Measurements from ENCODE around the gene KCNJ2.

The KCNJ2 gene

DNA sequence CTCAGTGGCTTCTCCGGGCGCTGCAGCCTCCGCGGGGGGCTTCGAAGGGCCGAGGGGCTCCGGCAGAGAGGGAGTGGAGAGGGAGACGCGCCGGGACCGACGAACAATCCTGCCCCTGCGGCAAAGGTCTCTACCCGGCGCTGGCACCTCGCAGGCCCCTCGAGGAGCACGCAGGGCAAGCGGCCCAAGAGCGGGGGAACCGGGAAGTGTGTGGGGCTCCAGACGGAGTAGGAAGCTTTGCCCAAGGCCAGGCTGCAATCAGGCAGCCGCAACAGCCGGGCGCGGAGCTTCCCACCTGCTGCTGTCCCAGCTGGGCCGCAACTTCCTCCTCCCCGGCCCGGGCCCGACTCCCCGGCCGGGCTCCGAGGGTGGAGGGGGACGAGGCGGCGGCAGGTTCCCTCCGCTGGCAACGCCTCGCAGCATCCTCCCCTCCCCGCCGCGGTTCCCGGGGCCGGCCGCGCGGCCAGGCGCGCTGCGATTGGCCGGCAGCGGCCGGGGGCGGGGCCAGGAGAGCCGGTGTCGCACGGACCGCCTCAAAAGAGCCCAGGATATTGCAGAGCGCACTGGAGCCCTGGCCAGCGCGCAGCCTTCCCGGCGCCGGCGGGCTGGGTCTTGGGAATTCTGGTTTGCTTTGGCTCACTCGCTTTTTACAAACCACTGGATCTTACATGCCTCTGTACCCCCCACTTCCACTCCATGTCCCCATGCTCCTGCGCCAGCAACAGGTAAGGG lies at the start of gene KCNJ2:
Gene KCNJ2 (plus strand): TSS at position 556 of the 732 bp plus-strand sequence. CDS start 5,508 bp downstream, outside the sequence.
- DNase-seq (ENCODE audit: low read depth in 2 of 2), result peak in 1 of 2 donors; percentile 46

DNA sequence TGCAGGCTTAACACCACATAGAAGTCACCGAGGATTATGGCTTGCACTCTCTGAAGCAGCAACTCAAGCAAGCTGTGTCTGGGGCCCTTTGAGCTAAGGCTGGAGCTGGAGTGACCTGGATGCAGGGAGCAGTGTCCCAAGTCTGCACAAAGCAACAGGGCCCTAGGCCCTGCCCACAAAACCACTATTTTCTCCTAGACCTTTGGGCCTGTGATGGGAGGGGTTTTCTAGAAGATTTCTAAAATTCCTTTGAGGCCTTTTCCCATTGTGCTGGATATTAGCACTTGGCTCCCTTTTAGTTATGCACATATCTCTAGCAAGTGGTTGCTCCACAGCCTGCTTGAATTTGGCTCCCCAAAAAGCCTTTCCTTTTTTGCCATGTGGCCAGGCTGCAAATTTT lies 49.8 kb upstream of the KCNJ2 start:
- DNase-seq (ENCODE audit: low read depth in 2 of 2), result no peak

DNA sequence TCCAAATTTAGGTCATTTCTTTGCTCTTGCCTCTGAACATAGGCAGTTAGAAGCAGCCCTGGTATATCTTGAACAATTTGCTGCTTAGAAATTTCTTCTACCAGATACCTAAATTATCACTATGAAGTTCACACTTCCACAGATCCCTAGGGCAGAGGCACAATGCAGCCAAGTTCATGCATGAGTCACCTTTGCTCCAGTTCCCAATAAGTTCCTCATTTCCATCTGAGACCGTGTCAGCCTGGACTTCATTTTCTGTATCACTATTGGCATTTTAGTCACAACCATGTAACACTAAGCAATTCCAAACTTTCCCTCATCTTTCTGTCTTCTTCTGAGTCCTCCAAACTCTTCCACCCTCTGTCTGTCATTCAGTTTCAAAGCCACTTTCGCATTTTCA lies 49.3 kb upstream of the KCNJ2 start:
- no peak for DNase-seq (ENCODE audit: low read depth in 2 of 2)

DNA sequence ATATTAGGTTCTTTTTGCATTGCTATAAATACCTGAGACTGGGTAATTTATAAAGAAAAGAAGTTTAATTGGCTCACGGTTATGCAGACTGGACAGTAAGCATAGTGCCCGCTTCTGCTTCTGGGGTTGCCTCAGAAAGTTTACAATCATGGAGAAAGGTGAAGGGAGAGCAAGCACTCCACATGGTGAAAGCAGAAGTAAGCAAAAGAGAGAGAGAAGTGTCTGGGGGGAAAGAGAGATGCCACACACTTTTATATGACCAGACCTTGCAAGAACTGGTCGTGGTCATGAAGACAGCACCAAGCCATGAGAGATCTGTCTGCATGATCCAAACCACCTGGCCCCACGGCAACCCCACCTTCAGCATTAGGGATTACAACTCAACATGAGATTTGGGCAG lies 48.9 kb upstream of the KCNJ2 start:
- no peak for DNase-seq (ENCODE audit: low read depth in 2 of 2)

DNA sequence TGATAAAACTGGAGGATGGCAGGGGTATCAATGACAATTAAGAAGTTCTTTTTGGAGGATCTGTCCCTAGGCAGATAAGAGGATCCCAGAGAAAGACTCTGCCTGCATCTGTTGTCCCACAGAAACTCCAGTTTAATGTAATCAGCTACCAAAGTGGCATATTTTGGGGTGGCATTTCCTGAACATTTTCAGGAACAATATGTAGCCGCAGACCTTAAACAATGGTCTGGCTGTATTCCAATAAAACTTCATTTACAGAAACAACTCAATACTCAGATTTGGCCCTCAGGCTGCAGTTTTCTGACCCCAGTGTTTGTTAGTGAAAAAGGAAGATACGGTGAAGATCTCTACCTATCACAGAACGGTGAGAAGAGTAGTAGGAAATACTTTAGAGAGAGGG lies 48.2 kb upstream of the KCNJ2 start:
- DNase-seq (ENCODE audit: low read depth in 2 of 2), result no peak

DNA sequence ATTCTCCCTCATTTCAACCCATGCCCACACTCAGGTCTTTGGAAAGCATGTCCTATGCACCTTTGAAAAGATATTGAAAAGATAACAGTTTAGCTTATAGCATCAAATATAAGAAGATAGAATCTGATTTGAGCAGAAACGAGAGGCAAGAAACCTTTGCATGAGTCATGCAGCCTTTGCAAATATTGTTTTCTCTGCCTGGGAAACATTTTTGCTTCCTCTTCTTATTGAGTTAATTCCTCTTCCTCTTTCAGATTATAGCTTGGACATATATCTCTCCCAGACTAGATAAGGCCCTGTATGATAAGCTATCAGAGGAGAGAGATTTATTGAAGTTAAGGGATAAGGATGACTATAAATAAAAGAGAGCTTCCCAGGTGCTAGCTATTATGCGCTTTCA lies 46.1 kb upstream of the KCNJ2 start:
- no peak for DNase-seq (ENCODE audit: low read depth in 2 of 2)

DNA sequence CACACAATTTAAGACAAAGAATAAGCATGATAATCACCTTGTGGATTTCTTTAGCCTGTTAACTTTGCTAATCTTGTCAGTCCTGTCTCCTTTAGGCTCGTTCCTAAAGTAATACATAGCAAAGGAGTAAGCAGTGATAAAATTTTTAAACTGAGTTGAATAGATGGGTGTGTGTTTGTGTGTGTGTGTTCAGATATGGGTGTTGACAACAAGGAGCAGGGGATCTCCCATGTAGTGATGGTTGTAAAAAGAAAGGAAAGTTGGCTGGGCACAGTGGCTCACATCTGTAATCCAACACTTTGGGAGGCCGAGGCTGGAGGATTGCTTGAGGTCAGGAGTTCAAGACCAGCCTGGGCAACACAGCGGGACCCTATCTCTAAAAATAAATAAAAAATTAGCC lies 44.6 kb upstream of the KCNJ2 start:
- no peak for DNase-seq (ENCODE audit: low read depth in 2 of 2)

DNA sequence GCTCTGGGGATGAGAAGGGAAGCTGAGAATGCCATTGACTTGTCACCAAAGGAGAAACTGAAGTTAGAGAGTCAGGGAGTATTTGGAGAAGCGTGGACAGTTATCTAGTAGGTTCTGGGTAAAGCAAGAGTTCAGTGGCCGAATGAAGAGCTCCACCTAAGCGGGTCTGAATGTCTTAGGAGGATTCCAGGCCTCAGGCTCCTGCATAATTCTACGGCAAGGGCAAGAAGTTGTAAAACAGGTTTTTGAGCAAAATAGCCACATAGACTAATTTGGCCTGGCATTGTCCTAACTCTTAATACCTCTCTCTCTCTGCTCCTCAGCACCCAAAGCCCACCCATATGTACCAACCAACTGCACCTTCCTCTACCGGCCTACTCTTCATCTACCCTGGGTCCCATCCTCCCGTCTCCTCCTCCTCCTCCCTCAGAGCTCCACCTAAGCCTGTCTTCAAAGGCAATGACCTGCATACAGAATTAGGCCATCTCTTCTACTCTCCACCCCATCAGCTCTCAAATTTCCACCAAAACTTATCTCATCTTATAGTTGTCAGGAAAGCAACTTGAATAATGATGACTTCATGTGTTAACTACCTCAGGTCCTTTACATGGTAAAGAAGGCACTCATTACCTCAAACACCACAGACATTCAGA lies 42.0 kb upstream of the KCNJ2 start:
- DNase-seq (ENCODE audit: low read depth in 2 of 2), result no peak

DNA sequence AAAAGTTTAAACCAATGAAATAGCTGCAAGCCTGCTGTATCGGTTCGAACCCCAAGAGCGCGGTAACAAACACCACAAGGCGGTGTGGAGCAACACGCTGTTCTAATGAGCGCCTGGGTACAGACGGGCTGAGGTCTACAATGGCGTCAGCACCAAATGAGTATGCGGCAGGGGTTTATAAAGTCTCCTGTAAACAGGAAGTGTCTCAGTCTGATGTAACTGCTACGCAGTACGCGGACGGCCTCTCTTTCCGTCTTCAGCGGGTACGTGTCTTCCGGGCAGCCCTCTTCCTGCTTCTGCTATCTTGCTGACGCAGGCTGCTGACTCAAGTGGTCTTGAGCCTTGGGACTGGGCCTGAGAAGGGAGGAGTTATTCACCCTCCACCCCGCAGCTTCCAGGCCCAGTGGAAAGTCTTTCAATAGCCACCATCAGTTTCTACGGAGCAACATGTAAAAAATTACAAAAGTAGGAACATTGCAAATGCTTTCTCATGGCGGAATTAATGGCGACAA lies 40.5 kb upstream of the KCNJ2 start:
- DNase-seq (ENCODE audit: low read depth in 2 of 2), result no peak

DNA sequence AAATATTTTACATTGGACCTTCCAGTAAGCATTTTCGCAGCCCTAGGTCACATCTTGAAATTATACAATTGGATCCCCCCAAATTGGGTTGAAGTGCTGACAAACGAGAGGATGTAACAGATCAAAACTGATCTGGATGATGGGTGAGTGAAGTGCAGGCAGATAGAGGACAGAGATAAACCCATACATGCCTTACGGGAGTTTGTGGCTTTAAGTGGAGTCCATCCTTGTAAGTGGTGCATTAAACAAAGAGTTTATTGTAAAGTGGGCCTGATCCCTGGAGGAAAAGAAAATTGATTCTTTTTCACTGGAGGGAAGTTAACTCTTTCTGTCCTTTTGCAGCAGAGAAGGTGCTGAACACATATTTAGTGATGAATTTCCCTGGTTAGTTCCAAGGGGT lies 39.0 kb upstream of the KCNJ2 start:
- no peak for DNase-seq (ENCODE audit: low read depth in 2 of 2)

DNA sequence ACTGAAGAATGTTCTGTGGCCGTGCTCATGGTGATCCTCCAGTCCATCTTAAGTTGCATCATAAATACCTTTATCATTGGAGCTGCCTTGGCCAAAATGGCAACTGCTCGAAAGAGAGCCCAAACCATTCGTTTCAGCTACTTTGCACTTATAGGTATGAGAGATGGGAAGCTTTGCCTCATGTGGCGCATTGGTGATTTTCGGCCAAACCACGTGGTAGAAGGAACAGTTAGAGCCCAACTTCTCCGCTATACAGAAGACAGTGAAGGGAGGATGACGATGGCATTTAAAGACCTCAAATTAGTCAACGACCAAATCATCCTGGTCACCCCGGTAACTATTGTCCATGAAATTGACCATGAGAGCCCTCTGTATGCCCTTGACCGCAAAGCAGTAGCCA lies 36.8 kb upstream of the KCNJ2 start:
- DNase-seq (ENCODE audit: low read depth in 2 of 2), result no peak

DNA sequence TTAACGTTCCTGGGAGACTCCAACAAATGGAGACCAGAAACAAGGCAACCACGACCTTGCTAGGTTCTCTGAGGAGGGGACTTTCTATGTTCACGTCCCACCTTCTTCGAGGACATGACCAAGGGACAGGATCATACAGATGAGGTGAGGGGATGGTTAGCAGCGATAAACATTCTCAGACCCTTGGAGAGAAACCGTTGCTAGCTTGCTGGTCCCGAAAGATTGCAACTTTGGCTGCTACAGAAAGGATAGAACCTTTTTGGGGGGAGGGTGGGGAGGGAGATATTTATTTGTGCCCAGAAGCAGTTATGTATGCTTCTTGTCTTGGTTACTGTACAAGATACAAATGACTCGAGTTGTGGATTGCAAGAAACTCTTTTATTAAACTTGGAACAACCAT lies 35.3 kb upstream of the KCNJ2 start:
- DNase-seq (ENCODE audit: low read depth in 2 of 2), result no peak

DNA sequence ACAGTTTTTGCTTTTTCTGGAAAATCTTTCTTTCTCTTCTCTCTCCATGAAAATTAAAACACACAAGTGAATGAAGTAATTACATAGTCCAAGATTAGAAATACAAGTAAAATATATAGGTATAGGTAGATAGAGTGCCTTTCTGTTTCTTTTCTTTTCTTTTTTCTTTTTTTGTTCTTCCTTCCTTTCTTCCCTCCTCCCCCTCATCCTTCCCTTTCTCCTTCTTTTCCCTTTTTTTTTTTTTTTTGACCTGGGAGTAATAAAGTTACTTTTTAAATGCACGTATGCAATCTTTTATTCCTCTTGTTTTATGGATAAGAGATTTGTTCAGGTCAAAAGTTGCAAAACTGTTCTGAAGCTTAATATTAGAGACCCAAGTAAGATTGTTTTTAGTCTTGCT lies 34.6 kb upstream of the KCNJ2 start:
- DNase-seq (ENCODE audit: low read depth in 2 of 2), result no peak

DNA sequence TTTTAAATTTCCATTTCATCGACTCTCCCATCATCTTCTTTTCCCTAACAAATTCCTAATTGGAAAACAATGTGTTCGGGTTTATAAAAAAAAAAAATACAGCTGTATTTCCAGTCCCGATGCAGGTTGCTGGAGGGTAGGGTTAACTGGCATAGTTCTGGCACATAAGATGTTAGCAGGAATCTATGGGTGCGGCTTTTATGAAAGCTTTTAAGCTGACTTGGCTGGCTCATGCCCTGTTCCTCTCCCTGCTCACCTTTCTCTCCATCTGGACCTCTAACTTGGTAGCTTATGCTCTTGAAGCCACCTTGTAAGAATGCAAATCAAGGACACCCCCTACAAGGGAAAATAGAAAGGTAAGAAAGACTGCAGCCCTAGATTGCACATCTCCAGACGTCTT lies 33.2 kb upstream of the KCNJ2 start:
- no peak for DNase-seq (ENCODE audit: low read depth in 2 of 2)

DNA sequence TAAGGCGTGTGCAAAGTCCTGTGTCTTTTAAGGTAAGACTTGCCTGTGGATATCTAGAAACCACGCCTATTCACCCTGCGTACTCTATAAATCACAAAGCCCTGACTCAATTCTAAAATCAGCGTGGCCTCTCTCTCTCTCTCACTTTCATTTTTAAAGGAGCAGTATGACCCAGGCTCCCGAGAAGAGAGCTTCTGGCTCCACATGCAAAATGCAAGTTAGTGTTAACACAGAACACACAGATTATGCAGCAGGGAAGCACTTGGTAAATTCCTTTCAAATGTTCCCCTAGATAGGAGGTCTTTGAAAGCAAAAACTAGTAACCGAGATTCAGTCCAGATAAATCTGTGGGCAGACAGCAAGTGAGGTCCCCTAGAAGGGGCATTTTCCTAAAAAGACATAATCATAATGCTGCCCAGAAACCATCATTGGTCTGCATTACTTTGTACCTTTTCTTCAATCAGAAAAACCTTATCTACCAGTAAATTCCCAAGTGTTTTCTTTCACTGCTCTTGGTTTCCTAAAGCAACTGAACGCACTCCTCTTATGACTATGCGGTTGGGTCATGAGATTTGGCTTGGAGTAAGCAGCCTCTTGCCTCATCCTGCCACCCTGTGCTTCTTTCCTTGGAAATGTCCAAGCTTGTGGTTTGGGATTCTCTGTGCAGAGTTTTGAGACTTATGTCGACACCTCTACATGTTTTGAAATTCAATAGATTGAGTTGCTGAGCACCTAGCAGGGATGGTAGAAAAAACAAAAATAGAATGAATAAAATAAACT lies 31.7 kb upstream of the KCNJ2 start:
- DNase-seq (ENCODE audit: low read depth in 2 of 2), result no peak

DNA sequence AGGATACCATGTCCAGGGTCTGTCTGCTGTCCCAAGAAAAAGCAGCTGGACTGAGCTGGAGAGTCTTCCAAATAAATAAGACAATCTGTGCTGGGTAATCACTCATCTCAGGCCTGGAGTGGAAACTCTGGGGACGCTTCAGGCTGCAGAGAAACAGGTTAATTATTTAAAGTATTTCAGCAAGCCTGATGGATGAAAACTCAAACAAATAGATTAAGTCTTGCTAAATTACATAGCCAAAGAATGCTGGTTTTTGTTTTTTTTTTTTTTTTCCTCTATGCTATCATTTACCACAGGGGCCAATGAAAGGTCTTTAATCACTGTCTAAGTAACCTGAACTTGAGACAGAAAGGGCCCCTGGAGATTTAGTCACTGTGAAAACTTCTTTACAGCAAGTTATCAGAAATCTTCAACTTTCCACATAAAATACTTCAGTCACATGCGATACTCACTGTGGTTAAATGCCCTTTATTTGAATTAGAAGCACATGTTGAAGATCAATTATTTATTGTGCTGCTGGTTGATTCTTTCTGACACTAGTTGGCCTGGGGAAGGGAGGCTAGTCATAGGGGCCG lies 31.0 kb upstream of the KCNJ2 start:
- no peak for DNase-seq (ENCODE audit: low read depth in 2 of 2)

DNA sequence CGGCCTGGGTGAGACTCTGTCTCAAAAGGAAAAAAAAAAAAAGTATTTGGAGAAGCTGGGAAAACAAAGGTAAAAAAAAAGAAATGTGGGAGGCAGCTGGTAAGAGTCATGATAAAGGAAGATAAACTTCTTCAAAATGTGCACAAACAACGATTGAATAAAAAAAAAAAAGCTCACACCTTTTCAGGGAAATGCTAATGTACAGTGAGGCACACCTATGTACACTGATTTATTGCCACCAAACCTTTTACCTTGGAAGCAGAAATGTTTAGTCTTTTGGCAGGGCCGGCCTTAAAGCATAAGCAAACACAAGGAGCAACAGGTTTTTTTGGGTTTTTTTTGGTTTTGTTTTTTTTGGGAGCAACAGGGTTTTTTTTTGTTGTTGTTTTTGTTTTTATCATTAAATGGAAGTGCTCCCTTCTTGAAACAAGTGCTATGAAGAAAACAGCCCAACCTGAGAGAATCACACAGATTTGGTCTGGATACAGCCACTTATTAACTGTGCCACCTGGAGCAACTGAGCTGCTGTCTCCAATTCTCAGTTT lies 29.8 kb upstream of the KCNJ2 start:
- no peak for DNase-seq (ENCODE audit: low read depth in 2 of 2)

DNA sequence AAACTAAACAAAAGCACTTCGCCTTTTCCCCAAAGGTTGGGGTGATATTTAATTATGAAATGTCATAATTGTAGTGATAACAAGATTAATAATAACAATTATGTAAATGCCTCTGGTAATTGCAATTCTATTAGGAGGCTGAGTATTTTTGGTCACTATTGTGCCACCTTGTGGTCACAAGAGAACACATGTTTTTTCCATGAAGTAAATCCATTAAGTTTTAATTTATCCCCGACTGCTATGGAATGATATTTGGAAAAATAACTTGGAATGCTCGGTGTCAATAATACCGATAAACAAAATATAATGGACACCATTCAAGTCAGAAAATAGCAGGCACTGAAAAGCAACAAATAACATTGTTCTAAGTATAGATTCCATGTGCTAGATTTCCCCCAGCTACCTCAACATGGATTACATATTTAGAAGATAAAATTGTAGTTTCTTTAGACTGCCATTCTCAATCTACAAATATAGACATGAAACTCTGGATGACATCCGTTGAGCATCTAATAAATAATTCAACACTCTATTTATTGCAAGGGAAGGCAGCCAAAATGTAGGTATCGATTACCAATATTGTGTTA lies 25.0 kb upstream of the KCNJ2 start:
- DNase-seq (ENCODE audit: low read depth in 2 of 2), result no peak

DNA sequence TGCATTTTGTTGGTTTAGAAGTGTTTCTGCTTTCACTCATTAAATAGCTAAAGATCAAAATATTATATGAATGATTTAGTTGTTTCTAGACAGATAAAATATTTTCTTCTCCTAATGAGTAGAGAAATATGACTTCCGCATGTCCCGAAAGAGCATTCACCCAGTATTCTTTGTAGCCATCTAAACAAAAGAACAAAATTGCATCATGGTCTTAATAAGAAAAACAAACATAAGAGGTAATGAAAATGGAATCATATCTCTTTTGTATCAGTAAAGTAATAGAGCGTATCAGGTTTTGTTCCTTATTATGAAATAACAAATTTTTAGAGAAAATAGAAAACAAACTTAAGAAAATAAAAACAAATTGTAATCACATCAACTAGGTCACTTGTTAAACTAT lies 16.1 kb upstream of the KCNJ2 start:
- DNase-seq (ENCODE audit: low read depth in 2 of 2), result no peak

DNA sequence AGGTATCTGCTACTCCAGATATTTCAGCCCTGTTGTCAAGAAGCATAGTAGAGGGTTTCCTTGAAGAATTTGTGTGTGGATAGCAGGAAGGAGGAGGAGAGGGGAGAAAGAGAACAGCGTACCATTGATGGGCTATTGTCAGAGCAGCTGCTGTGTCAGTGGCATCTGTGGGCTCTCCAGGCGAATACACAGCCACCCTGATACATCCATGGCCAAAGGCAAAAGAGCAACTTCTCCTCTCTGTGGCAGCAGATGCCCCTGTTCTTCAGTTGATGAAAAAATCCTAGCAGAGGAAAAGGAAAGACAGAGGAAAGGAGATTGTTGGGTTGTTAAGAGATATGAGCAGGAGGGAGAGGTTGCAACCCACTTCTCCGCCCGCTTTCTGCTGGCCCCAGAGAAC lies 12.2 kb upstream of the KCNJ2 start:
- DNase-seq (ENCODE audit: low read depth in 2 of 2), result no peak

DNA sequence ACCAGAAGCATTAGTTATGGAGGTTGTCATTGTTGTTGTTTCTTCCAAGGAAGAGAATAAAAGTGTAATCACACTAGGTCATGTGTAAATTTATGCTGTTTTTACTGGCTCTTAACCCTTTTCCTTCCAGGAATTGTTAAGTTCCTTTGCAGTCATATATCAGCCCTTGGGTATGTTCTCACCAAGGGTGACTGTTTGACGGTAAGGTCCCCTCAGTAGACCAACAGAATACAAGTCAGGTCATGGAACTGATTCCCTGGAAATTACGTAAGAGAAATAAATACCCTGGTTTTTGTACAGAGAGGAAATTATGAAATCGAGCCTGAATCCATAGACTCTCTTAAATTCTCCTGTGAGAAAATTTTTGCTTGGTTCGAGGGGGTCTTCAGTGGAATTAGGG lies 11.2 kb upstream of the KCNJ2 start:
- no peak for DNase-seq (ENCODE audit: low read depth in 2 of 2)

DNA sequence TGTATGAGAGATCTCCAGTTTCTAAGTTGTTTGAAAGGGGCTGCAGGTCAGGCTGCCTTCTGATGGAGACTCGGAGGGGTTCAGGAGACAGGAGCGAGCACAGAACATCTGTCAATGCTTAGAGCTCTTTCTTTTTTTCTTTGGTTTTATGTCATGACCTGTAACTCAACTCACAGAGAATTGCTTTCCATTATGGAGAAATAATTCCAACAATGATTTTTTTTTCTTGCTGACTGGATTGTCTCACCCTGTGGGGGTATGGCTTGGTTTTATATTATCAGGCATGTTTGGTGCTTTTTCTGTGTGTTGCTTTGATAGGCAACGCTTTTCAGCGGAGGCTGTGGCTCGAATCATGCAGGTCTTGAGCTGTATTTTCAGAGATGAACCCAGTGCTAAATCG lies 10.7 kb upstream of the KCNJ2 start:
- DNase-seq (ENCODE audit: low read depth in 2 of 2), result no peak

Measured in stimulated activated CD4-positive, alpha-beta T cell treated with anti-CD3 and anti-CD28 coated beads, Interleukin-1b, Interleukin-23, amount 100 ng/mL, for 4 hours (primary cell).